ENCODE results near the gene WFIKKN2.
"Not testable (repeated sequence)": the region's sequence is repeated elsewhere in the genome, so short reads cannot be mapped to it uniquely, and the experiment has no call there.

WFIKKN2 gene, protein sequence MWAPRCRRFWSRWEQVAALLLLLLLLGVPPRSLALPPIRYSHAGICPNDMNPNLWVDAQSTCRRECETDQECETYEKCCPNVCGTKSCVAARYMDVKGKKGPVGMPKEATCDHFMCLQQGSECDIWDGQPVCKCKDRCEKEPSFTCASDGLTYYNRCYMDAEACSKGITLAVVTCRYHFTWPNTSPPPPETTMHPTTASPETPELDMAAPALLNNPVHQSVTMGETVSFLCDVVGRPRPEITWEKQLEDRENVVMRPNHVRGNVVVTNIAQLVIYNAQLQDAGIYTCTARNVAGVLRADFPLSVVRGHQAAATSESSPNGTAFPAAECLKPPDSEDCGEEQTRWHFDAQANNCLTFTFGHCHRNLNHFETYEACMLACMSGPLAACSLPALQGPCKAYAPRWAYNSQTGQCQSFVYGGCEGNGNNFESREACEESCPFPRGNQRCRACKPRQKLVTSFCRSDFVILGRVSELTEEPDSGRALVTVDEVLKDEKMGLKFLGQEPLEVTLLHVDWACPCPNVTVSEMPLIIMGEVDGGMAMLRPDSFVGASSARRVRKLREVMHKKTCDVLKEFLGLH

DNA sequence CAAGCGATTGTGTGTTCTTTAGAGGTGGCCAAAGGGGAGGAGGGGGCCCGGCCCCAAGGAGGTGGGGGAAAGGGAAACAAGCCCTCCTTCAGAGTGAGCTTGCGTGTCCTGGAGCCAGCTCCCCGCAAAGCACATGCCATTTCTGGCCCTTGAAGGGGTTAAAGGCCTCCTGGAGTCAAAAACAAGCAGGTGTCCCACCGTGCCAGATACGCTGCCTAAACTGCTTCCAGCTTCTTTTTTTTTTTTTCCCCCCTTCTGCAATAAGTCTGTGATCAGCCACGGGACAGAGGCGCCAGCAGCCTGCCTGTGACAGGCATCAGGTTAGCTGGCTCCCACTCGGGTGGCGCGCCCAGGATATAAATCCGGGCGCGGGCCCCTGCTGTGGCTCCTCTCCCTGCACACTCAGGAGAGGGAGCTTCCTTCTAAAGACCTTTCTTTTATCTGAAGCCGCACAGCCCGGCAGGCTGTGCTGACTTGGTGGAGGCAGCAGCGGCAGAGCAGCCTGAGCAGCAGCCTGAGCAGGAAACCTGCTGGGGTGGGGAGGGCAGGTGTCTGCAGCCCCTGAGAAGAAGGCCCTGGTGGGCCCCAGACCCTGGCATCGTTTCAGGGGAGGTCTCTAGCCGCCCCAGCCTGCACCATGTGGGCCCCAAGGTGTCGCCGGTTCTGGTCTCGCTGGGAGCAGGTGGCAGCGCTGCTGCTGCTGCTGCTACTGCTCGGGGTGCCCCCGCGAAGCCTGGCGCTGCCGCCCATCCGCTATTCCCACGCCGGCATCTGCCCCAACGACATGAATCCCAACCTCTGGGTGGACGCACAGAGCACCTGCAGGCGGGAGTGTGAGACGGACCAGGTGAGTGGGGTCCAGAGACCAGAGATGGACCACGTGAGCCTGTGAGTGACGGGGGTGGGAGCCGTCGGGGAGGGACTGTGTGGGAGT is at the start of gene WFIKKN2:
Gene WFIKKN2, plus strand, starts transcription at position 286 of the 934 bp plus-strand sequence. Its CDS starts 352 bp downstream, at position 638.
- no peak for DNase-seq

DNA sequence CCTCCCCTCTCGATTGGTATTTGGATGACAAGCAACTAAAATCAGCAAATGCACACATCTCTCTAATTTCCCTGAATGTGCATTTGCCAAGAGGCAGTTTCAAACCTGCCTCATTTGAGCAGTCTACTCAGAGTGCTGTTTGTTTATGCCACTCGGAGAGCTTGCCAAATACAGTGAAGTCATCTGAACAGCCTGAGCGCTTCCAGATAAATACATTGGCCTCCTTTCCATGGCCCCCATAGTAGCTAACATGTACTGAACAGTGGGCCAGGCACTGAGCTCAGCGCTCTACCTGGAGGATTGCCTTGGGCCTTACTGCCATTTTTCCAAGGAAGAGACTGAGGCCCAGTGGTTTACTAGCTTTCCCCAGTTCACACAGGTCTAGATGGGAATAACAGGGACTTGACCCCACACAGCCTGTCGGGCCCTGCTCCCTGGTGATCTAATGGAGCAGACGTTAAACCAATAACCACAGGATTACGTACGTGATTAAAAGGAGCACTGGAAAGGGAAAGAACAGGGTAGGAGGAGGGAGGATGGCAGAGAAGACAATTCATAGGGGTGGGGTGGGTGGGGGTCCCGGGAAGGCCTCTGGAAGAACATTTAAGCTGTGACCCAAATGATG is 49.3 kb upstream of the WFIKKN2 start:
- no peak for DNase-seq

DNA sequence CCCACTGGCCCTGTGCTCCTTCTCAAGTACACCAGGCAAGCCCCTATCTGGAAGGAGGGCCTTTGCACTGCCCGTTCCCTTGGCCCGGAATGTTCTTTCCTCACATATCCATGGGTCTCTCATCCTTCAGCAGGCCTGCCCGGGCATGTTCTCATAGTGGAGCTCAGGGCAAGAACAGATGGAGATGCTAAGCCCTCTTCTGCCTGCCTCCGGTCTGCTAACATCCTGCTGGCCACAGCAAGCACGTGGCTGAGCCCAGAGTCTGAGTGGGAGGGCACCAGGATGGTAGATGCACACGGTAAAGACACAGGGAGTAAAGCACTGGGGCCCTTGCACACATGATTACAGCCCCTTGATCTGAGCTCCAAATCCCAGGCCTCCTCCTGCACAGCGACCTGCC is 48.3 kb upstream of the WFIKKN2 start:
- no peak for DNase-seq

DNA sequence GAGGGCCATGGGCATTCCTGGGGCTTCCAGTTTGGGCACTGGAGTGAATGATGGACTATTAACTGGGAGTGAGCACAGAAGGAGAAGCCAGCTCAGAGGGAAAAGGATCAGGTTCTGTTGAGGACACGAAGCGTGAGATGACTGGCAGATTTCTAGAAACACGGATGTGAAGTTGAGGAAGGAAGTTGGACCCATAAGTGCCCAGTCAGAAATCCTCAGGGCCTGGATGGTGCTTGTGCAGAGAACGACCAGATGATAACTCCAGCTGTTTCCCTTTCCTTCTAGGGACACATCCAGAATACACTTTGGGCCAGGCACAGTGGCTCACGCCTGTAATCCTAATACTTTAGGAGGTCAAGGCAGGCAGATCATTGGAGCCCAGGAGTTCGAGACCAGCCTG is 44.8 kb upstream of the WFIKKN2 start:
- DNase-seq: no peak

DNA sequence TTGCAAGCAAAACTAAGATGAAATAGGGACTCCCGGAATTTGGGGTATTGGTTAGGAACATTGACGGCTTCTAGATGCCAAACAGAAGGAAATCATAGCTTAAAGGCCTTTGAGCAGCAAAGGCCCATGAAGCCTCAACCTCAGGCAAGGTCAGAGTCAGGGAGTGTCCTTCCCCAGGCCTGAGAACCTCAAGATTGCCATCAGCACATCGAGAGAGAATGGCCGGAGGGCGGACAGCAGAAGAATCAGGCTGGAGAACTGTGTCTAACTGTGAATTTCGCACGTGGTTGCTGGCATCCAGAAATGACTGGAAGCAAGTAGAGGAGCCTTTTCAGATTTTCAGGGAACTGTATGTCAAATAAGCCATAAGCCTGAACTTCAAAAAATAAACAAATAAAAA is 43.3 kb upstream of the WFIKKN2 start:
- no peak for DNase-seq

DNA sequence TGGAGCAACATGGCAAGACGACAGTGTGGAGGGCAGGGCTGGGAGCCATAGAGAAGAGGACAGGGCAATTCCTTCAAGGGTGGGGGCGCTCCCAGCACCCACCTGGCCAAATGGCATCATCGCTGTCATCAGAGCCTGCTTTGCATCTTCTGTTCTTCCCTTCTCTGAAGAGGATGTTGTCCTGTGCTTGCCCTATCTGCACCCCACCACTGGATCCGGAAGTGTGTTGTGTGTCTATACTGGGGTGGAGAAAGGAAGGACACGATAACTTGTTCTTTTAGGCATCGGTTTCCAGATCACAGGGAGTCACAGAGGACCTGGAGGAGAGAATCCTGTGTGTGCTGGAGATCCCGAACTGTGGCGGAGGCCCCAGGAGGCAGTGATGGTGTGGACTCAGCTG is 42.4 kb upstream of the WFIKKN2 start:
- DNase-seq: no peak

DNA sequence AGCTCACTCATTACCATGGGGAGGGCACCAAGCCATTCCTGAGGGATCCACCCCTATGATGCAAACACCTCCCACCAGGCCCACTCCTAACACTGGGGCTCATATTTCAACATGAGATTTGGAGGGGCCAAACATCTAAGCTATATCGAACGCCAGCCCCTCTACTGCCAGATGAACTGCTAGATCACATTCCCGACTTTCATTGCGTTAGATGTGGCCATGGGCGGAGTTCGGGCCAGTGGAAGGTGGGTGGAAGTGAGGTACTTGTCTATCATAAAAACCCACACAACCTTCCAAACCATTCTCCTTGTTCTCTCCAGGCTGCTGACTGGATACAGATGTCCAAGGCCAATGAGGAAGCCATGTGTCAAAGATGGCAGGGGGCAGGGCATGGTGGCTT is 41.0 kb upstream of the WFIKKN2 start:
- DNase-seq: no peak

DNA sequence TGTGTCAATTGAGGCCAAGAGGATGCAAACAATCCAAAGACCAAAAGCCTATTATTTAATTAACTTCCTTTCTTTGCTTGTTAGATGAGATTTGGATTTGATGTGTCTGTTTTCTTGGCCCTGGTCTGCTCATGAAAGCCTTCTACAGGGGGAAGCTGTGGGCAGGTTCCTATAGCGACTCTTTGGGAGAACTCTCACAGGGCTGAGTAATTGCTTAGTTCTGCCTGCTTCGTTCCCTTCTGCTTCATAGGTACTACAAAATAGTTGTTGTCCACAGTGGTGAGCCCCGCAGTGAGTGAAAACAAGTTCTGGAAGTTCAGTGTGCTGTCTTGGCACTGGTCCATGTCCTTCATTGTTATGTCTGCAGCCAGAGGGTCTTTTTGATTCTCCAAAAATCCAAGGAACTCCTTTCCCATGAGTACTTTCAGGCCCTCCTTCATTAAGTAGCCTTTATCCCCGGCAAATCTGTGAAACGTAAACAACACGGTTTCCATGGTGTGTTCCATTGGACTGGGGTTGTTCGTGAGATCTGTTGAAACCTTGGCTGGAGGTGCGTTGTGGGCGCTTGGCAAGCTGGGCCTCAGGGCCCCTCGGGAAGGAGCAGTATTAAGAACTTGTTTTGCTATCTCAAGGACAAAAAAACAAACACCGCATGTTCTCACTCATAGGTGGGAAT is 38.1 kb upstream of the WFIKKN2 start:
- DNase-seq: peak; percentile 32

DNA sequence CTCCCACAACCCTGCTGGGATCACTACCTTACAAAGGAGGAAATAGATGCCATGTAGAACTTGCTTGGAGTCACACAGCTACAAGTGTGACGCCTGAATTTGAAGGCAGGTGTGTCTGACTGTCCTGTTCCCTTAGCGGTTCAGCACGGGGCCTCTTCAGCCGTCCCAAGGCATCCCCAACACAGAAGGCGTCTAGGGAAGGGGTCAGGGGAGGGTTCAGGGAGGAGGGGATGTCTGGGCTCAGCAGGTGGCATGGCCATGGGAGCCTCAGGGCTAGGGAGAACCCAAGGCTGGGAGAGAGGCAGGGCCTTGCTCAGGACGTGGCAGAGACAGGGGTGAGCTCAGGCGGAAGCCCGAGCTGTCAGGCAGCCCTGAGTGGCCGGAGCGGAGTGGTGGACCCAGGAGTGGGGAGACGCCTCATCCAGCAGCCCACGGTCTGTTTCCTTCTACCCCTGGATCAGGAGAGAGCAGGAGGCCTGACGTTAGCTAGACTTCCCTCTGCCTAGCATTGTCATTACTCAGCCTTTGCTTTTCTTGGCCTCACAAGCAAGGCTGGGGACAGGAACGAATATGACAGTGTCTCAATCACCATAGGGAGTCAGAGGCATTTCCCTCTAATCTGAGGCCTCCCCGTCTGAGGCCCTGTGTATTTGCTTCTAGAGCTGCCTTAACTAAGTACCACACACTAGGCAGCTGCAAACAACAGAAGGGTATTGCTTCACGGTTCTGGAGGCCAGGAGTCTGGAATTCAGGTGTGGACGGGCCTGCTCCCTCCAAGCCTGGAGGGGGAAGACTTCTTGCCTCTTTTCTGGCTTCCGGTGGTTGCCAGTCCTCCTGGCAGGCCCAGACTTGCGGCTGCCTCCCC is 36.7 kb upstream of the WFIKKN2 start:
- no peak for DNase-seq

DNA sequence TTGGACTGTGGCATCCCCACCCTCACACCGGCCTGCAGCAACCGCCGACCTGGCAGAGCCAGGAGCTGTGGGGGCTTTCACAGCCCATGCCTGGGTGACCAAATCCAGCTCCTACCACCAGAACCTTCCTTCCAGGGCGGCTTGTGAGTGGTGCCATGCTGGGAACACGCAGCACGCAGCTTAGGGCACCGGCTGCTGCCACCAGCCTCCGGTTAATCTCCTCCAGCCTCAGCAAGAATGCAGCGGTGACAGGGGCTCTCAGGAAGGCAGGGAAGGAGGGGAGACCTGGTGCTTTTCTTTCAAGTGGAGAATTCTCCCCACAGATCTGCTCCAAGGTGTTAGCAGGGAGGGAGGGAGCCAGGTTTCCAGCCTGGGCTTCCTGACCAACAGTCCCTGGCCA is 35.8 kb upstream of the WFIKKN2 start:
- DNase-seq: no peak

DNA sequence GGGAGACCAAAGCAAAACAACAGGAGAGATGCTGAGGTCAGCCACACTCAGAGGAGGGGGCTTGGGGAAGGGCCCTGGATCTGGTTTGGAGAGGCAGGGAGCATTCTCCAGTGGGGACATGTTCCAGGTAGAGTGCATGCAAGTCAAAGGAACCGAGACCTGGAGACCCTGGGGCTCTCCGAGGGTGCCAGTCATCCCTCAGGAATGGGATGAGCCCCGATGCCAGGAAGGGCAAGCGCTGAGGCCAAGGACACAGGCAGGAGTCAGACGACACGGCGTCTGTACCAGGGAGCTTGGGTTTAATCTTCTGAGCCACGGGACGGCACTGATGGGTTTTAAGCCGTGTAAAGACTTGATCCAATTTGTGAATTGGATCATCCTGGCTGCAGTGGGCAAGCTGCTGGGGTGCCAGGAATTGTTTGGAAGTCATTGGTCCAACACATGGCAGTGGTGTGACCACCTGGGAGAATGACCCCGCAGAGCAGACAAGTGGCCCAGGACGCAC is 35.1 kb upstream of the WFIKKN2 start:
- no peak for DNase-seq

DNA sequence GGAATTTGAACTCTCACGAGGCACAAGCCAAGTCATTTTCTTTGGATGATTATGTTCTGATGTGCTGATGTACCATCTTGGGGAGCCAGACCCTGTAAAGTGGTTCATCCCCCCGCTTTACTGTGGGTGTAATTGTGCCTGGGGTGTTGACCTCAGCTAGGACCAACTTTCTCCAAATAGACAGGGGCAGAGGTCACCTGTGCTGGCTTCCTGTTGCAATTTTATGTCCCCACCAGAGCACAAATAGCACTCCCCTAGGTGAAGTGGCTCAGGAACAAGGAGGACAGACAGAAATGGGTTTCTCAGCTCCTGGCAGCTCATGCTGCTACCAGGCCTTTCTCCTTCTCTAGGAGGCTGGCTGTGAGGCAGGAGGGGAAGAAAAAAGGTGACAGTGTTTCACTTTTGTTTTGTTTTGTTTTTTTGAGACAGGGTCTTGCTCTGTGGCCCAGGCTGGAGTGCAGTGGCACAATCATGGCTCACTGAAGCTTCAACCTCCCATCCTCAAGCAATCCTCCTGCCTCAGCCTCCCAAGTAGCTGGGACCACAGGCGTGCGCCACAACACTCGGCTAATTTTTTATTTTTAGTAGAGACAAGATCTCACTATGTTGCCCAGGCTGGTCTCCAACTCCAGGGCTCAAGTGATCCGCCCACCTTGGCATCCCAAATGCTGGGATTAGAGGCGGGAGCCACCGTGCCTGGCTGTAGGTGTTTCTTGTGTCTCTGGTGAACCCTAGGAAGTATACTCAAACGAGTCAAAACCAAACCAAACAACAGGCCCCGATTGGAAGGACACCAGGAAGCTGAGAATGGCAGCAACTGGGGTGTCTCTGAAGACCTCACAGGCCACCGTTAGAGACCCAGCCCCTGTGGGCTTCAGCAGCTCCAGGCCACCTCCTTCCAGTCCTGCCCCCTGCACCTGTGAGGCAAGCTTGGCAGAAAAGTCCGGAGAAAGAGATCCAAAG is 32.5 kb upstream of the WFIKKN2 start:
- DNase-seq: no peak

DNA sequence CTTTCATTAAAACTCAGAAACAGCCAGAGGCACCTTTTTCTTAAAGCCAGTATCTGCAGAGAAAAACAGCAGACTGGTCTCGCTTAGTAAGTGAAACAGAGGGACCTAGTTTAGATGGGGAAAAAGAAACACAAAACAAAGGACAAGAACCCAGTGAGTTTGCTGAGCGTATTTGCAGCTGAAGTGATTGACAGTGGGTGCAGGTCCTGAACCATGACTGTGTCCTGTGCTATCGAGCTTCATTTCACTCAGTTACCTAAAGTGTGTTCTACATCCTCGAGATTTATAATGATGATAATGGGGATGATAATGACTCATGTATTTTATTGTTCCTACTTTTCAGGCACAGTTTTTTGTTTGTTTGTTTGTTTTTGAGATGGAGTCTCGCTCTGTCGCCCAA is 31.7 kb upstream of the WFIKKN2 start:
- DNase-seq: no peak

DNA sequence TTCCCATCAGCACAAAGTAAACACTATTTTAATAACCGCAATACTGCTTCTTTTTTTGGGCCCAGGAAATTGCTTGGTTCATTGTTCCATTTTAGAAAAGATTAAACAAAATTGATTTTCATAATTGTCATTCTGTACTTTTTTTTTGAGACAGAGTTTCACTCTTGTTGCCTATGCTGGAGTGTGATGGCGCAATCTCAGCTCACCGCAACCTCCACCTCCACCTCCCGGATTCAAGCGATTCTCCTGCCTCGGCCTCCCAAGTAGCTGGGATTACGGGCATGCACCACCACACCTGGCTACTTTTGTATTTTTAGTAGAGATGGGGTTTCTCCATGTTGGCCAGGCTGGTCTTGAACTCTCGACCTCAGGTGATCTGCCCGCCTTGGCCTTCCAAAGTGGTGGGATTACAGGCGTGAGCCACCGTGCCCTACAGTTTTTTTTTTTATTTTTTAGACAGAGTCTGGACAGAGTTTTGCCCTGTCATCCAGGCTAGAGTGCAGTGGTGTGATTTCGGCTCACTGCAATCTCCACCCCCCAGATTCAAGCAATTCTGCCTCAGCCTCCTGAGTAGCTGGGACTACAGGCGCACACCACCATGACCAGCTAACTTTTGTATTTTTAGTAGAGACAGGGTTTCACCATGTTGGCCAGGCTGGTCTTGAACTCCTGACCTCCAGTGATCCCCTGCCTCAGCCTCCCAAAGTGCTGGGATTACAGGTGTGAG is 30.5 kb upstream of the WFIKKN2 start:
- not testable (repeated sequence) for DNase-seq

DNA sequence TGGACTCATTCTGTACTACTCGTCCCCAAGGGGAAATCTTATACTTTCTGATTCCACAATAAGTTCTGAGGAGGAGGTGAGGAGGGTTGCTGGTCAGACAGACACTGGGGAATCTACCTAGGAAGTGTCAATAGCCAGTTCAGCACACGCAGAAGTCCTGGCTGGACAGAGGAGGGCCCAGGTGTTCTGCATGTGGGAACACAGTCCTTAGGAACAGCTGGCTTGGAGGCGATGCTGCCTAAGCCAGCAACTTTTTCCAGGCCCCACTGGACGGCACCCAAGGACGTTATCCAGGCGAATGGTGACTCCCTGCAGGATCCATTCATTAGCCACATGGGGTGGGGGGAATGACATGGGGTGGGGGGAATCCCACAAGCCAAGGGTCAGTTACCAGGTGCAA is 29.9 kb upstream of the WFIKKN2 start:
- no peak for DNase-seq

DNA sequence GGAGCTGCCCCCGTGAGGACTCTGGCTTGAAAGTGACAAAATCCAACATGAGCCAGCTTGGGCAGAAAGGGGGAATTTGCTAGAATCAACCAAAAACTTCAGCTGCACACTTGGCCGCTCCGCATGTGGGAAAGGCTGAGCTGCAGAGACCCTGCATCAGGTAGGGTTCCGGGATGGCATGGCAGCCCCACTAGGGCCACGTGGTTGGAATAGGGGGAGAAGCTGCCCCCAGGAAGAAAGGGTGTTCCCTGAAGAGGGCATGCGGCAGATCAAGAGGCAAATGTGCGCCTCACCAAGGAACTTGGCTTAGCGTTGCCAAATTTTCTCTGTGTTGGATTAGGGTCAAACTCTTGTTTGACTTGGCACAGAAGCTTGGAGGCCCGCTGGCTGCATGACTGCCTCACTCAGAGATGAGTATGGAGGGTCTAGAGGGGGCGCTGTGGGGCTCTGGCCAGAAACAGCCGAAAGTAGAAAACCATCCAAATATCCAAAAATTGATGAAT is 29.2 kb upstream of the WFIKKN2 start:
- DNase-seq: no peak

DNA sequence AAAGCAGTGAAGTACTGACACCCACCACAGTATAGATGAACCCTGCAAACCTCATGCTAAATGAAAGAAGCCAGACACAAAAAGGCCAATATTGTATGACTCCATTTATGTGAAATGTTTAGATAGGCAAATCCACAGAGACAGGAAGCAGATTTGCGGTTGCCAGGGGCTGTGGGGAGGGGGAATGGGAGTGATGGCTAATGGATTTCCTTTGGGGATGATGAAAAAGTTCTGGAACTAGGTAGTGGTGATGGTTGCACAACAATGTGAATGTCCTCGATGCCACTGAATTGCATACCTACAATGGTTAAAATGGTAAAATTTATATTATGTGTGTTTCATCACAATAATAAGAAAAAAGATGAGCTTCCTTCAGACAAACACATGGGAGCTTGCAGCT is 28.4 kb upstream of the WFIKKN2 start:
- DNase-seq: no peak

DNA sequence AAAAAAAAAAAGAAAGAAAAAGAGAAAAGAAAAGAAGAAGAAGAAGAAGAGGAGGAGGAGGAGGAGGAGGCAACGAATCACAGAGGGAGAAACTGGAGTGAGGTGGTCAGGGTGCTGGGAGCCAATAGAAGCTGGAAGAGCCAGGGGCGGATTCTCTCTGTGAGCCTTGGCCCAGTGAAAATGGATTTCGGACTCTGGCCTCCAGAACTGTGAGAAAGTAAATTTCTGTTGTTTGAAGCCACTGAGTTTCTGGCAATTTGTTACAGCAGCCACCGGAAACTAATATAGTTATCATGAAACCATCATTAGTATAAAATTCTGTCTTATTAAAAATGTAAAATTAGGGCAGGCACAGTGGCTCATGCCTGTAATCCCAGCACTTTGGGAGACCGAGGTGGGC is 27.7 kb upstream of the WFIKKN2 start:
- DNase-seq: no peak

DNA sequence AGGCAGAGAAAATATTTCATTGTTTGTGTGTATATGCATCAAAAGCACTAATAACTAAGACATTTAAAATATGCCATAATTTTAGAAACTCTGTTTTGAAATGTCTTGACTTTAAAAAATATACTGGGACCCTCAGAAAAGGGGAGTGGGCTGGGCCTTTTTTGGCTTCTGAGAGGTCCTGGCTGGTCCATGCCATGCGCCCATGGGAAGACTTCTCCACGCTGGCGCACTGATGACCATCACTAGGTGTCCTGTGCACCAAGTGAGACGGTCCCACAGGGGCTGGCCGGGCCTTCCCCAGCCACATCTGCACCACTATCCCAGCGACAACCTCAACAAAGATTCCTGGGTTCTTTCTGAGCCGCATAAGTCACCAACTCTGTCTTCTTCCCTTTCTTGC is 27.0 kb upstream of the WFIKKN2 start:
- DNase-seq: no peak
